ENCODE results near the gene INPP5A.

INPP5A gene

DNA sequence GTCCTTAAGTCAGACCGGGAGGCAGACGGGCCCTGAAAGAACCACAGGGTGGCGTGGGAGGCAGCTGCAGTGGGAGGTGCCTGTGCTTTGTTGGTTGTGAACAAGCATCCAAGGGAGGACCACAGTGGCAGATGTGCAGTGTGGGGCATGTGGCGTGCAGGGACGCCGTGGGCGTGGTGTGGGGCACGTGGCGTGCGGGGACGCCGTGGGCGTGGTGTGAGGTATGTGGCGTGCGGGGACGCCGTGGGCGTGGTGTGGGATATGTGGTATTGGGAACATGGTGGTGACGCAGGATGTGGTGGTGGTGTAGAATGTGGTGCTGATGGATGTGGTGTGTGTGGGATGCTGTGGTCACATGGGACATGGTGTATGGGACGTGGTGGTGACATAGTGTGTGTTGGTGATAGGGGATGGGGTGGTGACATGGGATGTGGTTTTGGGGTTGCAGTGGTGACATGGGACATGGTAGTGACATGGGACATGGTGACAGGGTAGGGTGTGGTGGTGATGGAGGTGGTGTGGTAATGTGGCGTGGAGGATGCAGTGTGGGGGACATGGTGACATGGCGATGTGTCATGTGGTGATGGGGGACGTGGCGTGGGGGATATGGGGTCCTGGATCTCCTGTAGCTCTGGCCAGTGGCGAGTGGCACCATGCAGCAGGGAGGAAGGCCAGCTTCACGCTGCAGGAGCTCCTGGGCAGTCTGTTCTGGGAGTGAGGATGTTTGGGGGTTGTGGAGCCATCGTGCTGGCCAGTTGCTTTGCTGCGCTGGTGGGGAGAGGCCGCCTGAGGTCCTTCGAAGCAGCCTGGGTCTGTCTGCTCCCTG is 78.8 kb downstream of the INPP5A start:
- Mint-ChIP-seq H3K27ac (peak overlapping the region; percentile 93), H3K4me3 (peak overlapping the region; percentile 41), H3K9me3 (peaks cover 36% of the 10 kb centered on the region), H3K4me1 (ENCODE audit: low read depth) (peaks cover 20% of the 10 kb centered on the region), H3K36me3 (ENCODE audit: low read depth) (peaks cover 32% of the 10 kb centered on the region), H3K27me3 (ENCODE audit: low read depth) (peaks cover 7% of the 10 kb centered on the region)
- DNase-seq (ENCODE audit: low spot score) = peak; percentile 70

DNA sequence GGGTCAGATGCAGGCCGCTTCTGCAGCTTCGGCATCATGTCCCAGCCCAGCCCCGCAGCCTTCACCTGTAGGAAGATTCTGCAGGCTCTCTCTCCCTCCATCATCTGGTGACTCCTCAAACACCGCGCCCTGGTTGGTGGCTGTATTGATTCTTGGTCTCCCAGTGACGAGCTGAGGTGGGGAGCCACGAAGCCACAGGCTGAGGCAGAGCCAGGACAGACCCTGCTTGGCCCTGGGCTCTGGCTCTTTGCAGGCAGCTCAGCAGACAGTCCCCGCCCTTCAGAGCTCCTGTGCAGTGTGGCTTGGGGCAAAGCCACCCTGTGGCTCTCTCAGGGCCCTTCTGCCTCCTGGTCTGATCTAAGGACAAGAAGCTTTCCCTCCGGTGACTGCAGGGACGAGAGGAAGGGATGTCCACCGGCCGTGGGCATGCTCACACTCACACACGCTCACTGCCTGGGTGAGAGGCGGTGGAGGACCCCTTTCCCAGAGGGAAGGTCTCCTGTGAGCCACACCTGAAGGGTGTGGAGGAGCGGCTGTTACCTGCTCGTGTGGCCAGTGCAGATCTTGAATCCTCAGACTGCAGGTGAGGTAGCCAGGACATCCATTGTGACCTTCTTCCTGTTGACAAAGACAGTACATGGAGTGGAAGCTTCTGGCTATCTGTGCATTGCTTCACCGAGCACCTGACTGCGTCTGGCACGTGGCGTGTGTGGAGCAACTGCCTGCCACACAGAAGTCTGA is 79.6 kb downstream of the INPP5A start:
- H3K36me3 Mint-ChIP-seq (ENCODE audit: low read depth) = peaks cover 32% of the 10 kb centered on the region
- H3K4me3 Mint-ChIP-seq = no peak overlapping the region
- DNase-seq (ENCODE audit: low spot score) = no peak
- peaks cover 43% of the 10 kb centered on the region for H3K9me3 Mint-ChIP-seq
- peak overlapping the region; percentile 93 for H3K27ac Mint-ChIP-seq
- peaks cover 16% of the 10 kb centered on the region for H3K4me1 Mint-ChIP-seq (ENCODE audit: low read depth)
- H3K27me3 Mint-ChIP-seq (ENCODE audit: low read depth) = peaks cover 7% of the 10 kb centered on the region

DNA sequence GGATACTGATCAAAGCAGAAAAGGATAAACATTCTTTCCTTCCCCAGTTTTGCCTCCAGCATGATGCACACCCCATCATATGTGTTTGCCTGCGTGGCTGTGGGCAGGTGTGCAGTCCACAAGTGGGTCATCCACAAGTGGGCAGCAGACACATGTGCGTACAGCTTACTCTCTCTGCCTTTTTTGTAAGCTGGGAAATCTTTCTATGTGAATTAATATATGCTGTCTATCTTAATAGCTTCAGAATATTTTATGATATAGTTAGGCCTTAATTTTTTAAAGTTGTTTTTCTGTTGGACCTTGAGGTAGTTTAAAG is 80.1 kb downstream of the INPP5A start:
- no peak overlapping the region for H3K4me3 Mint-ChIP-seq
- no peak for DNase-seq (ENCODE audit: low spot score)
- peaks cover 43% of the 10 kb centered on the region for H3K9me3 Mint-ChIP-seq
- H3K27me3 Mint-ChIP-seq (ENCODE audit: low read depth) = peaks cover 7% of the 10 kb centered on the region
- peaks cover 15% of the 10 kb centered on the region for H3K4me1 Mint-ChIP-seq (ENCODE audit: low read depth)
- peaks cover 32% of the 10 kb centered on the region for H3K36me3 Mint-ChIP-seq (ENCODE audit: low read depth)
- no peak overlapping the region for H3K27ac Mint-ChIP-seq

DNA sequence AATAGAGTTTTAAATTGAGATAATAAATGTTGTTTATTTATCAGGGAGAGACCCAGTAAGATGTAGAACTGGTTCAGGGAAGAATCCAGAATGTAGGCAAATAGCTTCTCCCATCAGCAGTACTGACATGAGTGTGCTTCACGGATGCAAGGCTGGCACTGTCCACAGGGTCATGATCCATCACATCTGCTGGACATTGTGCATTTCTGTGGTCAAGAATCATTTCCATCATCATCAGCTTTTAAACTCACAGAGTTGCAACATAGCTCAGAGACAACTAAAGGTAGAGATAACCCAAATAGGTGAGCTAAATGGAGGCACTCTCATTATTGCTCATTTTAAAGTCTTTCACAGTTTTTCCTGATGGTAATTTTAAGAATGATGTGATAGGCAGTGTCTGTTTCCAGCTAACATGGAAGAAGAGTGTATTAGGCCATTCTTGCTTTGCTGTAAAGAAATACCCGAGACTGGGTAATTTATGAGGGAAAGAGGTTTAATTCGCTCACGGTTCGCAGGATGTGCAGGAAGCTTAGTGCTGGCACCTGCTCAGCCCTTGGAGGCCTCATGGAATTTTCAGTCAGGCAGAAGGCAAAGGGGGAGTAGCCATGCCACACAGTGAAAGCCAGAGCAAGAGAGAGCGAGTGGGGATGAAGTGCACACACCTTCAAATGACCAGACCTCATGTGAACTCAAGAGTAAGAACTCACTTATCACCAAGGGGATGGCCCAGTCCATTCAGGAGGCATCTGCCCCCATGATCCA is 80.8 kb downstream of the INPP5A start:
- Mint-ChIP-seq H3K27ac (no peak overlapping the region), H3K36me3 (ENCODE audit: low read depth) (peaks cover 32% of the 10 kb centered on the region), H3K9me3 (peaks cover 43% of the 10 kb centered on the region), H3K4me1 (ENCODE audit: low read depth) (peaks cover 15% of the 10 kb centered on the region), H3K4me3 (no peak overlapping the region), H3K27me3 (ENCODE audit: low read depth) (peaks cover 7% of the 10 kb centered on the region)
- no peak for DNase-seq (ENCODE audit: low spot score)

DNA sequence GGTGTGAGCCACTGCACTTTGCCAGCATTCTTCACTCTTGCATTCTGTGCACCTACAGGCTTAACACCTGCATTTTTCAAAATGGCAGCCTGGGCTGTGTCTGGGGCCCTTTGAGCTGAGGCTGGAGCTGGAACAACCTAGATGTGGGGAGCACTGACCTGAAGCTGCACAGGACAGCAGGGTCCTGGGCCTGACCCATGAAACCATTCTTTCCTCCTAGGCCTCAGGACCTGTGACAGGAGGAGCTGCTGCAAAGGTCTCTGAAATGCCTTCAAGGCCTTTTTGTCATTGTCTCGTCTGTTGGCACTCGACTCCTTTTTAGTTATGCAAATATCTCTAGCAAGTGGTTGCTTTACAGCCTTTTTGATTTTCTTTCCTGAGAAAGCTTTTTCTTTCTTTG is 82.3 kb downstream of the INPP5A start:
- Mint-ChIP-seq H3K4me3 (no peak overlapping the region), H3K9me3 (peaks cover 43% of the 10 kb centered on the region), H3K36me3 (ENCODE audit: low read depth) (peaks cover 30% of the 10 kb centered on the region), H3K27ac (no peak overlapping the region), H3K4me1 (ENCODE audit: low read depth) (peaks cover 15% of the 10 kb centered on the region), H3K27me3 (ENCODE audit: low read depth) (peaks cover 7% of the 10 kb centered on the region)
- no peak for DNase-seq (ENCODE audit: low spot score)

DNA sequence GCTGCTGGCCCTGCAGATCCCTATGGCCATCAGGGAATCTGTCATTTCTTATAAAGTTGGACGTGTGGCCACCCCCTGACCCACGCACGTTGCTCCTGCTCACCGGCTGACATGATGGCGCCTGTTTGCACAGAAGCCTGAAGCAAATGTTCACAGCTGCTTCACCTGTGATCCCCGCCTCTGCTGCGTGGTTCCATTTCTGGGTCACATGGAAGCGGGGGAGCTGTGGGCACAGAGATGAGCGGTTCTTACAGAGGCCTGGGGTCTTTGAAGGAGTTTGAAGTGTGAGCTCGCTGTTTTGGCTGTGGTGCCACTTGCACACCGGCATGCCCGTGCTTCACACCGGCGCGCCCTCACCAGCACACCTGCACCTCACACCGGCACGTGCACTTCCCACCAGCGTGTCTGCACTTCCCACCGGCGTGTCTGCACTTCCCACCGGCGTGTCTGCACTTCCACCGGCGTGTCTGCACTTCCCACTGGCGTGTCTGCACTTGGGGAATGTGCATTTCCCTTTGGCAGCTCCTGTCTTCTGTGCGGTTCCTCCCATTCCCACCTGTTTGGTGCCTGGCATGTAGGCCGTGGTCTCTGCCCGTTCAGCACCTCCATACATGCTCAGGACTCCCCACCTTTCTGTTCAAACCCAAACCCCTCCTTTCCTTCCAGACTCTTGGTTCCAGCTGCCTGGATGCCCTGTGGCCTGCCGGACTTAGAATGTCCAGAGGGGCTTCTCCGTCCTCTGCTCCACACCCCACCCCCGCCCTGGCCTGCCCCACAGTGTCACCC is 86.7 kb downstream of the INPP5A start:
- H3K4me3 Mint-ChIP-seq = no peak overlapping the region
- H3K27ac Mint-ChIP-seq = no peak overlapping the region
- peaks cover 15% of the 10 kb centered on the region for H3K4me1 Mint-ChIP-seq (ENCODE audit: low read depth)
- peaks cover 23% of the 10 kb centered on the region for H3K9me3 Mint-ChIP-seq
- H3K27me3 Mint-ChIP-seq (ENCODE audit: low read depth) = peaks cover 2% of the 10 kb centered on the region
- no peak for DNase-seq (ENCODE audit: low spot score)
- peaks cover 5% of the 10 kb centered on the region for H3K36me3 Mint-ChIP-seq (ENCODE audit: low read depth)

DNA sequence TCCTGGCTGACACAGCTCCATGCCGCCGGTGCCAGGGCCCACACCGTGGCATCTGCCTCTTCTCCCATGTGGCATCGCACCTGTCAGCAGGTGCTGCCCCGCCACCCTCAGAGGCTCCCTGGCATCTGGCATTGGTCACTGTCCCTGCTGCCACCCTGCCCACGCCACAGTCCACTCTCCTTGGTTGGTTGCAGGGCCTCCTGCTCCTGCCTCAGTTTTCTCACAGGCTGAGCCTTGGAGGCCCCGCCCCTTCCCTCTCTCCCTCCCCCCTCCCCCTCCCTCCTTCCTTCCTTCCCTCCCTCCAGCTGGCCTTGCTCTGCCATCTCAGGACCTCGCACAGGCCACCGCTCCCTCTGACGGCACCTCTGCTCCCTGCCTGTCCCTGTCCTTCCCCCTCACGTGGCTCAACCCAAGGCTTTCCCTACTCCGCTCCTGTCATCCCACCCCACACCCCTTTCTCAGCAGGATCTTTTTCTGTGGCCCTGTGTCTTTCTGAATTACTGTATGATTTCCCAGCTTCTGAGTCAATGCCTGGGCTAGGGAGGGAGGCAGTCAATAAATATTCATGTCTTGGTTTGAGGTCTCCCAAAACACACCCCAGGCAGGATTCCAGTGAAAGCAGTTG is 87.4 kb downstream of the INPP5A start:
- Mint-ChIP-seq H3K4me1 (ENCODE audit: low read depth) (peaks cover 21% of the 10 kb centered on the region), H3K4me3 (no peak overlapping the region), H3K27ac (no peak overlapping the region), H3K9me3 (peaks cover 21% of the 10 kb centered on the region), H3K27me3 (ENCODE audit: low read depth) (peaks cover 2% of the 10 kb centered on the region), H3K36me3 (ENCODE audit: low read depth) (peaks cover 5% of the 10 kb centered on the region)
- no peak for DNase-seq (ENCODE audit: low spot score)

DNA sequence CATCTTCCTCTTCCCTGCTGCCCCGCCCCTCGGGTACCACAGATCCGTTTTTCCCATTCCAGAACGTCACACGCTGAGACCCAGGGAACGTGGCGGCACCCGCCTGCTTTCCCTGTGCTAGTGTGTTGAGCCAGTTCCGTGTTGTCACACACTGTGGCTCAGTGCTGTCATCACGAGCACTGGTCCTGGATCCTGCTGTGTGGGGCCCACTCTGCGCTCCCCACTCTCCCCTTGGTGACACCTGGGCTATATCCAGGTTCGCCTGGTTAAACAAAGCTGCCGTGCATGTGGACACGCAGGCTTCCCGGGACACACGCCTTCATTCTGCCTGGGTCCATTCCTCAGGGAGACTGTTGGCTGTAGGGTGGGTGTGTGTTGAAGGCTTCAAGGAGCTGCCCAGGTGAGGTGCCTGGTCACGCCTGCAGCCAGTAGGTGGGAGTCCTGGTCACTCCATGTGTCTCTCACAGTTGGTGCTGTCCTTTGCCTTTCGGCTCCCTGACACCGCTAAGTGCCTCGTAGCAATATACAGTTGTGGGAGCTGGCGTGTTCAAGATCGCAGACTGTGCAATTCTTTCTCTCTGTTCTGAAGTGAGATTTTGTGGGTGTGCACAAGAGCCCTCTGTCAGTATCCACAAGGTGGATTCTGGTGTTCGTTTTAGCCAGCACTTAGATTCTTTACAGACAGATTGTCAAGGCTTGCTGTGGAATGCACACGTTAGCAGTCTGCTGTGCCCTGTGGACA is 88.6 kb downstream of the INPP5A start:
- Mint-ChIP-seq H3K36me3 (ENCODE audit: low read depth) (no peaks in the 10 kb centered on the region), H3K27ac (no peak overlapping the region), H3K27me3 (ENCODE audit: low read depth) (no peaks in the 10 kb centered on the region), H3K4me3 (no peak overlapping the region), H3K4me1 (ENCODE audit: low read depth) (peaks cover 23% of the 10 kb centered on the region), H3K9me3 (peaks cover 9% of the 10 kb centered on the region)
- no peak for DNase-seq (ENCODE audit: low spot score)

DNA sequence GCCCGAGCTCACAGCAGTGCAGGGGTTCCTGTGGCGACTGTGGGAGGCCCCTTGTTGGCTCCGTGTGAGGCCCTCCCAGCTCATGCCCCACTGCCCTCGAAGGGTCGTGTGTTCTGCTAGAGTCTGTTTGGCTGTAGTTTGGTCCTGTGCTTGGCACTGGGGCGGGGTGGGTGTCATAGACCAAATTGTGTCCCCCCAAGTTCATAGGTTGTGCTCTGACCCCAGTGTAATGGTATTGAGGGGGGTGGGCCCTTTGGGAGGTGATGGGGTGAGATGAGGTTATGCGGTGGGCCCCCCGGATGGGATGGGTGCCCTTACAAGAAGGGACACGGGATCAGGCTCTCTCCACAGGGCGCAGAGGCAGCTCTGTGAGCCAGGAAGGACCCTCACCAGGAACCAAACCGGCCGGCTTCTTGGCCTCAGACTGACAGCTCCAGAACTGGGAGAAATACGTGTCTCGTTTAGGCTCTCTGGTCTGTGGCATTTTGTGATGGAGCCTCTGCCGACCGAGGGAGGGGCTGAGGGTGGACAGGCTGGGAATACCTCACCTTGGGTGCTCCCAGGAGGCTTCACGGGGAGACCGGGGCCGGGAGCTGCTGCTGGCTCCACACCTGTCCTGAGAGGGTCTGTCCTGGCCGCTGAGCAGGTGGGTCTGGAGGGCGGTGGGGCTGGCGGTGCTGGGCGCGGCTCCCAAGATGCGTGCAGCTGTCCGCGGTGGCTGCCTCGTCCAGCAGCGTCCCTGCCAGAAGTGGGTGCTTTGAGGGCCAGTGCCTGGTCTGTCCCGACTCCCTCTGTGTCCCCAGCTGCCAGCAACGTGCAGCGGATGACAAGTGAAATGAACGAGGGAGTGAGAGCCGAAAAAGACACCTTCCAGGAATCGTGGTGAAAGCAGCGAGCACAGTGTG is 89.4 kb downstream of the INPP5A start:
- H3K27me3 Mint-ChIP-seq (ENCODE audit: low read depth) = no peaks in the 10 kb centered on the region
- no peak for DNase-seq (ENCODE audit: low spot score)
- no peak overlapping the region for H3K27ac Mint-ChIP-seq
- H3K9me3 Mint-ChIP-seq = peaks cover under 1% of the 10 kb centered on the region
- no peaks in the 10 kb centered on the region for H3K36me3 Mint-ChIP-seq (ENCODE audit: low read depth)
- H3K4me1 Mint-ChIP-seq (ENCODE audit: low read depth) = peaks cover 23% of the 10 kb centered on the region
- no peak overlapping the region for H3K4me3 Mint-ChIP-seq

DNA sequence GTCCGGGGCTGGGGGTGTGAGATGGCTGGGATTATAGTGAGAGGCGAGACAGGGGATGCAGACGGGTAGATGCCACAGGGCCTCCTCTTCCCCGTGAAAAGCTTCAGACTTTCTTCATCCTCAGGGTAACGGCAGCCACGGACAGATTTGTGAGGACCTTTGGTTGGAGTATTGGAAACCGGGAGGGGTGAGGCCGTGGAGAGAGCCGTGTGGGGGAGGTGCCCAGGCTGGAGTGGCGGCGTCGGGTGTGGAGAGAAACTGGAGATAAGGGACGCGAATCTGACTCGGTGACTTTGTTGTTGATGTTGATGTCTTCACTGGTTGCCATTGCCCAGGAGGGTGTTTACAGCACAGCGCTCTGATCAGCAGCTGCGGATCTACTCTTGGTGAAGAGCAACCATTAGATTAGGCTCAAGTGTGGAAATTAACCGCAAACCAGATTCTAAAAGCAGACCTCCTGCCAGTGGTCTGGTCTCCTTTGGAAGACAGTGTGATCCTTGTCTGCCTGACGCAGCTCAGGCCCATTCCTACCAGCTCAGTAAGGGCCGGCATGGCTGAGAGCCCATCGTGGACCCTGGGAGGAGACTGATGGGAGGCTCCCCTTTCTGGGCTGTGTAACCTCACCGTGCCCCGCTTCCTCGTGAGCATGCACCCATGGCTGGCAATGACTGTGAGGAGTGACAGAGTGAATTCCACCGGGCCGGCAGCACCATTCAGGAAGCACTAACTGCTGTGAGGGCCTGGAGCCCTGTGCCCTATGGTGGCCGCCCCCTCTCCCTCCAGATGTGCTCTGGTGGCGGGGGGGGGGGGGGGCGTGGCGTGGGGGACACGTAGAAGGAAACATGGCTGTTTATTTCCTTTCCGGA is 90.3 kb downstream of the INPP5A start:
- peaks cover 23% of the 10 kb centered on the region for H3K4me1 Mint-ChIP-seq (ENCODE audit: low read depth)
- H3K9me3 Mint-ChIP-seq = no peaks in the 10 kb centered on the region
- no peak for DNase-seq (ENCODE audit: low spot score)
- H3K36me3 Mint-ChIP-seq (ENCODE audit: low read depth) = no peaks in the 10 kb centered on the region
- no peak overlapping the region for H3K27ac Mint-ChIP-seq
- H3K27me3 Mint-ChIP-seq (ENCODE audit: low read depth) = no peaks in the 10 kb centered on the region
- H3K4me3 Mint-ChIP-seq = no peak overlapping the region
